NCI-H2107 treated with DMSO at 0.1 percent for 48 hours (cell line): ENCODE data around the gene HSD11B1.
A peak's percentile ranks its signal among the peaks of the same experiment; 100 is the strongest.

Experiments
- DNase-seq: peaks from one replicate; lab custom pipeline; 2025; ENCODE audit not compliant: unreplicated experiment; lab: John Stamatoyannopoulos, UW

Gene HSD11B1

GRCh38 chr1:209704584-209704983, at the start of gene HSD11B1:
Gene HSD11B1 (plus strand): TSS chr1:209704846. CDS start chr1:209704943, 97 bp downstream.
- DNase-seq, result no peak

- no peak for DNase-seq
Measured at GRCh38 chr1:209655411-209656231, 49.0 kb upstream of the HSD11B1 start.

- no peak for DNase-seq
Measured at GRCh38 chr1:209657140-209657879, 47.3 kb upstream of the HSD11B1 start.

GRCh38 chr1:209657918-209658317, 46.7 kb upstream of the HSD11B1 start:
- DNase-seq, result peak; percentile 41

GRCh38 chr1:209659909-209660308, 44.7 kb upstream of the HSD11B1 start:
- no peak for DNase-seq

- DNase-seq, result no peak
Measured at GRCh38 chr1:209661071-209661470, 43.6 kb upstream of the HSD11B1 start.

GRCh38 chr1:209662879-209663327, 41.7 kb upstream of the HSD11B1 start:
- DNase-seq, result no peak

GRCh38 chr1:209667103-209667502, 37.5 kb upstream of the HSD11B1 start:
- no peak for DNase-seq

- DNase-seq, result no peak
Measured at GRCh38 chr1:209667708-209668107, 36.9 kb upstream of the HSD11B1 start.

GRCh38 chr1:209670441-209671082, 34.1 kb upstream of the HSD11B1 start:
- DNase-seq, result no peak

- no peak for DNase-seq
Measured at GRCh38 chr1:209672705-209673630, 31.7 kb upstream of the HSD11B1 start.

- DNase-seq, result no peak
Measured at GRCh38 chr1:209673631-209674417, 30.8 kb upstream of the HSD11B1 start.

- no peak for DNase-seq
Measured at GRCh38 chr1:209674957-209675564, 29.6 kb upstream of the HSD11B1 start, which contains the start of gene G0S2. Gene G0S2 (plus strand): TSS chr1:209675412. CDS start chr1:209675685, 273 bp downstream.

- DNase-seq, result no peak
Measured at GRCh38 chr1:209675565-209676154, 29.0 kb upstream of the HSD11B1 start.

GRCh38 chr1:209678981-209679539, 25.6 kb upstream of the HSD11B1 start:
- no peak for DNase-seq

- no peak for DNase-seq
Measured at GRCh38 chr1:209685821-209686220, 18.8 kb upstream of the HSD11B1 start.

- DNase-seq, result no peak
Measured at GRCh38 chr1:209686322-209686721, 18.3 kb upstream of the HSD11B1 start.

- DNase-seq, result no peak
Measured at GRCh38 chr1:209688746-209689234, 15.9 kb upstream of the HSD11B1 start.
